Neuronal stem cell (in vitro differentiated cells): ENCODE data around the gene PGGHG.

Experiments used
- DNase-seq: peaks from one replicate; pipeline ENCODE4 v3.0.0-alpha.2; 2013; ENCODE audit warnings: low spot score
- H2AFZ ChIP-seq: one replicate; pipeline ENCODE4 v1.6.1; 2013; ENCODE audit warnings: mild to moderate bottlenecking, low read length, inconsistent platforms
- H2AK5ac ChIP-seq: 2 replicates; pipeline ENCODE4 v1.6.1; 2013; ENCODE audit warnings: low read depth, mild to moderate bottlenecking, inconsistent platforms, low read length, moderate library complexity, mixed read lengths
- H2BK120ac ChIP-seq: 2 replicates; pipeline ENCODE4 v1.6.1; 2013; ENCODE audit warnings: low read depth, mild to moderate bottlenecking, inconsistent platforms, low read length, moderate library complexity, mixed read lengths
- H2BK12ac ChIP-seq: one replicate; pipeline ENCODE4 v1.6.1; 2013; ENCODE audit warnings: low read length, inconsistent platforms
- H2BK15ac ChIP-seq: 2 replicates; pipeline ENCODE4 v1.6.1; 2013; ENCODE audit warnings: mild to moderate bottlenecking, low read length, inconsistent platforms, mixed read lengths
- H2BK5ac ChIP-seq: one replicate; pipeline ENCODE4 v1.6.1; 2013; ENCODE audit warnings: inconsistent platforms, mild to moderate bottlenecking, low read length, moderate library complexity
- H3K14ac ChIP-seq: one replicate; pipeline ENCODE4 v1.6.1; 2013; ENCODE audit warnings: low read length, inconsistent platforms
- H3K18ac ChIP-seq: 2 replicates; pipeline ENCODE4 v1.6.1; 2013; ENCODE audit warnings: low read length, inconsistent platforms
- H3K23ac ChIP-seq: 2 replicates; pipeline ENCODE4 v1.6.1; 2013; ENCODE audit warnings: low read depth, mild to moderate bottlenecking, mixed read lengths, low read length, inconsistent platforms; ENCODE audit not compliant: poor library complexity
- H3K27ac ChIP-seq: replicated peaks from 3 replicates; pipeline ENCODE4 v1.5.1; 2013; ENCODE audit warnings: low read length, inconsistent platforms
- H3K27me3 ChIP-seq, 3 experiments: 2 replicates each; pipeline ENCODE4 v1.6.1; 2013; ENCODE audit warnings: low read length in 3 of 3, mild to moderate bottlenecking in 2 of 3, inconsistent platforms in 1 of 3, low read depth in 1 of 3, mixed read lengths in 1 of 3, moderate library complexity in 1 of 3; ENCODE audit not compliant: control insufficient read depth in 3 of 3, insufficient read depth in 3 of 3
- H3K36me3 ChIP-seq, 2 donors: replicated peaks in 1 of 2; 2 replicates each; pipeline ENCODE4 v1.6.1; 2013; ENCODE audit warnings: low read length in 2 of 2; ENCODE audit not compliant: control insufficient read depth in 2 of 2, insufficient read depth in 2 of 2
- H3K4ac ChIP-seq: 2 replicates; pipeline ENCODE4 v1.6.1; 2013; ENCODE audit warnings: inconsistent platforms, mild to moderate bottlenecking, low read length, moderate library complexity
- H3K4me1 ChIP-seq, 2 donors: 1 replicate in 1 of 2; 2 replicates in 1 of 2; pipeline ENCODE4 v1.6.1; 2013; ENCODE audit warnings: low read length in 2 of 2, low read depth in 1 of 2; ENCODE audit not compliant: control insufficient read depth in 2 of 2, insufficient read depth in 1 of 2
- H3K4me2 ChIP-seq: one replicate; pipeline ENCODE4 v1.6.1; 2013; ENCODE audit warnings: mild to moderate bottlenecking, low read length, inconsistent platforms; ENCODE audit not compliant: insufficient read depth, poor library complexity, severe bottlenecking
- H3K4me3 ChIP-seq, 2 donors: 2 replicates each; pipeline ENCODE4 v1.5.1; 2013; ENCODE audit warnings: low read length in 2 of 2, mild to moderate bottlenecking in 2 of 2, inconsistent platforms in 1 of 2, moderate library complexity in 1 of 2
- H3K79me1 ChIP-seq: one replicate; pipeline ENCODE4 v1.6.1; 2013; ENCODE audit warnings: low read depth, mild to moderate bottlenecking, inconsistent platforms, low read length, moderate library complexity
- H3K9ac ChIP-seq: one replicate; pipeline ENCODE4 v1.6.1; 2013; ENCODE audit warnings: mild to moderate bottlenecking, low read depth, low read length, inconsistent platforms; ENCODE audit not compliant: poor library complexity
- H3K9me3 ChIP-seq, 2 donors: replicated peaks in 1 of 2; 2 replicates each; pipeline versions ENCODE3 to v1.6.1; 2013; ENCODE audit warnings: low read length in 2 of 2, mild to moderate bottlenecking in 2 of 2, inconsistent platforms in 1 of 2, low read depth in 1 of 2, mixed read lengths in 1 of 2, moderate library complexity in 1 of 2; ENCODE audit not compliant: control insufficient read depth in 2 of 2, insufficient read depth in 1 of 2
- H4K8ac ChIP-seq: one replicate; pipeline ENCODE4 v1.6.1; 2013; ENCODE audit warnings: low read depth, mild to moderate bottlenecking, inconsistent platforms, low read length, moderate library complexity
- H4K91ac ChIP-seq: one replicate; pipeline ENCODE4 v1.6.1; 2013; ENCODE audit warnings: low read length, low read depth, mild to moderate bottlenecking, inconsistent platforms; ENCODE audit not compliant: poor library complexity
- WGBS, 2 donors: extraction: QIAGEN DNeasy Blood & Tissue Kit; methylation state at CpG; one replicate each; pipeline ENCODE4 v1.1.7; 2013; ENCODE audit warnings: missing lambda C conversion rate in 2 of 2, mixed read lengths in 1 of 2; ENCODE audit not compliant: insufficient read length in 2 of 2, insufficient replicate concordance in 1 of 2; ENCODE audit errors: extremely low coverage in 2 of 2; 5-methylcytosine and 5-hydroxymethylcytosine counted together

Gene PGGHG

GRCh38 chr11:249062-249461 is 39.9 kb upstream of the PGGHG start:
- Histone ChIP-seq H3K36me3 (peaks cover 47 to 99% of the 10 kb centered on the region in 2 donors), H3K18ac (no peak overlapping the region), H2AFZ (no peak overlapping the region), H3K4me1 (no peaks in the 10 kb centered on the region), H3K9ac (no peak overlapping the region), H3K4me2 (no peak overlapping the region), H3K14ac (no peak overlapping the region), H3K4me3 (no peak overlapping the region), H2BK120ac (no peak overlapping the region), H3K79me1 (peaks cover 4% of the 10 kb centered on the region), H3K23ac (no peak overlapping the region), H2AK5ac (no peak overlapping the region), H2BK5ac (no peak overlapping the region), H3K4ac (no peak overlapping the region), H4K91ac (no peak overlapping the region), H2BK15ac (no peak overlapping the region), H3K27ac (no peak overlapping the region), H3K9me3 (no peaks in the 10 kb centered on the region), H4K8ac (no peak overlapping the region), H3K27me3 (no peaks in the 10 kb centered on the region), H2BK12ac (no peak overlapping the region)
- no CpG with 5 or more reads among the region's 8 CpGs for WGBS, 2 donors
- DNase-seq = no peak

GRCh38 chr11:250274-250673 is 38.7 kb upstream of the PGGHG start:
- WGBS, 2 donors = no CpG with 5 or more reads among the region's 5 CpGs
- Histone ChIP-seq H2AFZ (no peak overlapping the region), H2AK5ac (no peak overlapping the region), H3K9ac (no peak overlapping the region), H3K23ac (no peak overlapping the region), H3K14ac (no peak overlapping the region), H3K4me3 (no peak overlapping the region), H4K8ac (no peak overlapping the region), H4K91ac (no peak overlapping the region), H2BK120ac (no peak overlapping the region), H3K4me1 (no peaks in the 10 kb centered on the region), H2BK5ac (no peak overlapping the region), H3K9me3 (no peaks in the 10 kb centered on the region), H3K27ac (no peak overlapping the region), H3K18ac (no peak overlapping the region), H3K27me3 (no peaks in the 10 kb centered on the region), H2BK12ac (no peak overlapping the region), H2BK15ac (no peak overlapping the region), H3K36me3 (peaks cover 44 to 87% of the 10 kb centered on the region in 2 donors), H3K4ac (no peak overlapping the region), H3K4me2 (no peak overlapping the region), H3K79me1 (no peaks in the 10 kb centered on the region)
- no peak for DNase-seq

- Histone ChIP-seq H3K9me3 (no peaks in the 10 kb centered on the region), H3K23ac (no peak overlapping the region), H3K4me3 (no peak overlapping the region), H2BK5ac (no peak overlapping the region), H4K91ac (no peak overlapping the region), H2AFZ (no peak overlapping the region), H3K9ac (no peak overlapping the region), H3K18ac (no peak overlapping the region), H4K8ac (no peak overlapping the region), H3K4me2 (no peak overlapping the region), H3K79me1 (no peaks in the 10 kb centered on the region), H2BK12ac (no peak overlapping the region), H3K4me1 (no peaks in the 10 kb centered on the region), H3K36me3 (peaks cover 41 to 81% of the 10 kb centered on the region in 2 donors), H3K4ac (no peak overlapping the region), H2AK5ac (no peak overlapping the region), H3K27ac (no peak overlapping the region), H3K27me3 (no peaks in the 10 kb centered on the region), H3K14ac (no peak overlapping the region), H2BK120ac (no peak overlapping the region), H2BK15ac (no peak overlapping the region)
- no CpG with 5 or more reads among the region's 10 CpGs for WGBS, 2 donors
- peak; percentile 70 for DNase-seq
These were observed 38.1 kb upstream of the PGGHG start for GRCh38 chr11:250740-251299.

- H3K4me3 ChIP-seq = no peak overlapping the region
These were observed 37.4 kb upstream of the PGGHG start for GRCh38 chr11:251550-251949.

More at GRCh38 chr11:251550-251949, 37.4 kb upstream of the PGGHG start:
- no peak overlapping the region for H2AK5ac ChIP-seq
- no peaks in the 10 kb centered on the region for H3K9me3 ChIP-seq
- no peak overlapping the region for H3K27ac ChIP-seq
- H3K18ac ChIP-seq = no peak overlapping the region
- no peak overlapping the region for H4K91ac ChIP-seq
- H2BK120ac ChIP-seq = no peak overlapping the region
- H3K4me1 ChIP-seq = no peaks in the 10 kb centered on the region
- no peak overlapping the region for H4K8ac ChIP-seq
- no peak for DNase-seq
- no CpG with 5 or more reads among the region's 10 CpGs for WGBS, 2 donors
- no peak overlapping the region for H2AFZ ChIP-seq
- H3K9ac ChIP-seq = no peak overlapping the region
- H3K36me3 ChIP-seq = peaks cover 38 to 74% of the 10 kb centered on the region in 2 donors
- no peak overlapping the region for H3K4me2 ChIP-seq
- no peak overlapping the region for H2BK15ac ChIP-seq
- no peak overlapping the region for H3K4ac ChIP-seq
- no peak overlapping the region for H2BK12ac ChIP-seq
- no peaks in the 10 kb centered on the region for H3K27me3 ChIP-seq
- H3K14ac ChIP-seq = no peak overlapping the region
- no peaks in the 10 kb centered on the region for H3K79me1 ChIP-seq
- no peak overlapping the region for H3K23ac ChIP-seq
- H2BK5ac ChIP-seq = no peak overlapping the region
